NCI-H2171 treated with DMSO at 0.1 percent for 48 hours (cell line): ENCODE data around the gene GSE1.

Source experiments
- DNase-seq: peaks from one replicate; lab custom pipeline; 2025; lab: John Stamatoyannopoulos, UW

Gene GSE1

GRCh38 chr16:85573696-85574641, 39.2 kb upstream of the GSE1 start:
- no peak for DNase-seq

- peak; percentile 82 for DNase-seq
These were observed 38.2 kb upstream of the GSE1 start for GRCh38 chr16:85574672-85575475.

- DNase-seq, result no peak
These were observed 37.2 kb upstream of the GSE1 start for GRCh38 chr16:85575920-85576319.

DNA sequence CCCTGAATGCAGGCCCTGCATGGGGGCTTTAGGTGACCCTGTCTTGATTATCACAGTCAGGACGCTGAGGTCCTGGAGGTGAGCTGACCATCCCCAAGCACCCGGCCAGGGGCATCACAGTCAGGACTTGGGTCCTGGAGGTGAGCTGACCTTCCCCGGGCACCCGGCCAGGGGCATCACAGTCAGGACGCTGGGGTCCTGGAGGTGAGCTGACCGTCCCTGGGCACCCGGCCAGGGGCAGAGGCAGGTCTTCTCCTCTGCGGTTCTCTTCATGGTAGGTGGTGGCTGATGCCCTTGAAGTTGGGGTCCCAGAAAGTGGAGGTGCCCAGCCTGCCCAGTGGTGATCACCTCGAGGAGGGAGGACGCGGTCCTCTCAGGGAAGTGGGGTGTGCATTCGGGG, 36.2 kb upstream of the GSE1 start:
- no peak for DNase-seq

DNA sequence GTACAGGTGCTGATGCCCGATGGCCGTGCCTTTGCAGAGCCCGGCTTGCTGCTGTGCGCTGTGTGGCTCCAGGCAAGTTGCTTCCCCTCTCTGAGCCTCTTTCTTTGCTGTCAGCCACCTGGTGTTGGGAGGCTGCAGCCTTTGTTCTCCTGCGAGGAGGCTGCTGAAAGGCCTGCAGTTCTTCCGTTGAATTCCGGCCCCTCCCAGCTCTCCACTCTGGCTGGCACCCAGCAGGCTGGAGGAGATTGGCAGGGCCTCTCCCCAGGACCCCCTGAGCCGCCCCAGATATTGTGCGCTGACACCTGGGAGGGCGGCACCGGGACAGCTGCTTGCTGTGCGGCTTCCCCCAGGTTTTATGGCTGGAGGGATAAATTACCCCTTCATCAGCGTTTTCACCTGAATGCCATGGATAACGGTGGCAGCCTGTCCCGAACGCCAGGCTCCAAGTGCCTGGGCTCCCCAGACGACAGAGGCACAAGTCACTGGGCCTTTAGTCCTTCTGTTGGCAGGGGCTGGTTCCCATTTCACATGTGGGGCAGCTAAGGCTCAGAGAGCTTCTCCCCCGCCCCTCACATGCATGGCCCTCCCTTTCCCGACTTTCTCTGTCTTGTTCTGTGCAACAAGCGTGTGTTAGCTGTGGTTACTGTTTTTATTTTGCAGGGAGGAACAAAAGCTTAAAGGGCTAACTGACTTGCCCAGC, 35.1 kb upstream of the GSE1 start:
- peak; percentile 63 for DNase-seq

DNA sequence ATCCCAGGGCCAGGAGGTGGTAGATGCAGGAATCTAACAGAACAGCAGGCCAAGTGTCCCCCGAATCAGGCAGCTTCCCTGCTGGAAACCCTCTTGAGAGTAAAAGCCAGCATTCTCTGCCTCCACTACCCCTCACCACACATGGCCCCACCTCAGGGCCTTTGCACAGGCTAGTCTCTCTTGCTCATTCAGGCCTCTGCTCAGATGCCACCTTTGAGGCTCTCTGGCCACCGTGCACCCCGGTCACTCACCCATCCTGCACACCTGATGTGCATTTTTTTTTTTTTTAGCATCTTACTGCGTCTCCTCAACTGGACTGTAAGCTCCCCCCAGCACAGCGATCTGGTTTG, 34.5 kb upstream of the GSE1 start:
- DNase-seq, result no peak

DNA sequence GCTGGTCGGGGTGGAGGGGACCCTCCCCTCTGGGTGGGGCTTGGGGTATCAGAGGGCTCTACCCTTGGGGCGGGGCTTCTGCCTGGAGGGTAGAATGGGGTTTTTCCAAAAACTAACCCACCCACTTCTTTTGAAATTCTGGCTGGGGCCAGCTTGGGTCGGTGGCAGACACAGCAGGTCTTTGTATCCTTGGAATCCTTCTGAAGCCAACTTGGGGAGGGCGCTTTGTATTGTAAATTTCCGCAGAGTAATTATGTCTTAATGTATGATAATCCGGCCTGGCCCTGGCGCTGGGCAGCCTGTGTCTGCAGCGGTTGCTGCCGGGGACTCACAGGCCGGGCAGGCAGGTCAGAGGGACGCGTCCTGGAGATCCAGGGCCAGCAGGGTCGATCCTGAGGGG, 33.9 kb upstream of the GSE1 start:
- no peak for DNase-seq

DNA sequence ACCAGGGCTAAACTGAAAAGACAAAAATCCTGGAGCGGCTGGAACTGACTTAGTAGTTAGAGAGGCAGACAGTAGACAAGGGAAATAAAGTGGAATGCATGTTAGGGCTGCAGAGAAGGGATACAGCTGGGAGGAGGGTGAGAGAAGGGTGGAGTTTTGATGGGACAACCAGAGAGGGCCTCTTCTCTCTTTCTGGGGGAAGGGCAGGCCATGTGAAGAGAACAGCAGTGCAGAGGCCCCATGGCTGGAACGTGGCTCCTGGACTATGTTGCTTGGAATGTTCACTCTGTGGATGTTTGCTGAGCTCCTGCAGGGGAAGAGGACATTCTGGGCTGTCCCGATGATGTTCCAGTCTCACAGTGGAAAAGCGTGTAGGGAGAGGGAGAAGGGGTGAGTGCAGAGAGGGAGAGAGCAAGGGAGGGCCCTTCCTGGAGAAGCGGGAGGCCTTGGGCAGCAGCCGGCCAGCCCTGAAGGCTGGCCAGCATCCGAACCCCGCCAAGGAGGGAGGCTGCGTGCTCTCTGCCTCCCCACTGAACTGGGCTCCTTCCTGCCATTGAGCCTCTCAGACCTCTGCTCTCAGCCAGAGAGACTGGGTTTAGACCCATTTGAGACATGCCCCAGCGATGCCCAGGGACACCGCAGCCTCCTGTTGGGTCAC, 33.1 kb upstream of the GSE1 start:
- no peak for DNase-seq

- DNase-seq, result no peak
These were observed 32.4 kb upstream of the GSE1 start for GRCh38 chr16:85580684-85581083.

DNA sequence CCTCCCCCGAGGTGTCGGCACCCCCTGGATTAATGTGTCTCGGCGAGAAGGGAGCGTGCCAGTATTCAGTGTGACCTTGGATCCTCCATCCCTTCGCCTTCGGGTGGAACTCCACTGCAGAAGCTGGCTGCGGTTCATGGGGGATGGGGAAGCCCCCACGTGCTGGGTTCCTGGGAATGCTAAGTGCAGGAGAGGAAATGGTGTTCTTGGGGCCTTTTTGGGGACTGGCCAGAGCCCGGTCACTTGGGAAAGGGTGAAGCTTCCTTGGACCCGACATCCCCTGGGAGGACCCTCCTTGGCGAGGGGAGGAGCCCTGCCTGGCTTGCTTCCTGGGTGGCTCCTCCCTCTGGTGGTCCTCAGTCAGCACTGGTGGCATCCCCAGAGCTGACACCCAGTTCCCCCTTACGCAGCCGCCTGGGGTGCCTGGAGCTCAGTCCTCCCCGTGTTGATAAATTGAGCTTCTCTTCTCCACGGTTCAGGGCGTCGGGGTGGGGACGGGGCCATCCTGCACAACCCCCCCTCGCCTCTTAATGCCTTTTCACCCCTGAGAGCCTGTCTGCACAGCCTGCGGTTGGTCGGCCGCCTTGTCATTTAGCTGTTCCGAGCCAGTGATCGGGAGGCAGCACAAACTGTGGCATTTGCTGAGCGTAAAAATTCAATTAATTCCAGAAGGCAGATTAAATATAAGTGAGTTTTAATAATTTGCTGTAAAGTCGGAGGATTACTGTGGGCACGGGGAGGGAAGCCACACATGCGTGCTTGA, 30.7 kb upstream of the GSE1 start:
- no peak for DNase-seq

- DNase-seq, result no peak
These were observed 29.5 kb upstream of the GSE1 start for GRCh38 chr16:85583491-85584181.

DNA sequence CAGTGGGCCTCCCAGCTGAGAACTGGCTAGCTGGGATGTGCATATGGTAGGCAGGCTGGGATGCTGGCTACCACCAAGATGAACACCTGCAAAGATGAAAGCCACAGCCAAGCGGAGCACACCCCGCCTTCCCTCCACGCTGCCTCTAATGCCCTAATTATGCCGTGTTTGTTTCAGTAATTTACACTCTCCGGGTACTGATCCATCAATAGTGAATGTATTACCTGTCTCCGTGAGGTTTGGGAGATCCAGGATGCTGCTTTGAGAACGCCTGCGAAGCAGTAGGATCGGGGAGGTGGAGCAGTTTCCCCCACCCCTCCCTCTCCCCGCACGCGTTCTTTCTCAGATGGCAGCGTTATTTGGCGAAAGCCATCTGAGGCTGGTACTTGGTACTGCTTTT, 28.9 kb upstream of the GSE1 start:
- DNase-seq, result peak; percentile 19

DNA sequence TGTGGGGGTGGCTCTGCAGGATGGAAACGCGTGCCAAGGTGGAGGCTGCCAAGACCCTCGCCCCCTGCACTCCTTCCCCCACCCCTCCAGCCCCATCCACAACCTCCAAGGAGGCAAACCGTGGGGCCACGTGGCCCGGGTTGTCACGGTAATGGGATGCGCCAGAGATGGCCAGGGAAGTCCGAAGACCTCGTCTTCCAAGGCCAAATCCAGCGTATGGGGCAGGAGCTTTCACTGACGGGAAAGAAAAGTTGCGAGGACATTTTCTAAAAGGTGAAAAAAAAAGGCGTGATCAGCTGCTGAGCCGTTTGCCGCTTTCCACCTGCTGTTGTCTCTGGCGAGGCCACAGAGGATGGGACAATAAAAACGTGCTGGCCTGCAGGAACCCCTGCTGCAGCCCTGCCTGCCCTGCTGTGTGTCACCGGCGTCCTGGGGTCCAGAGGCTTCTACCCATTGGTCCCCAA, 28.3 kb upstream of the GSE1 start:
- no peak for DNase-seq

- no peak for DNase-seq
These were observed 27.4 kb upstream of the GSE1 start for GRCh38 chr16:85585711-85586110.

GRCh38 chr16:85586380-85587104, 26.6 kb upstream of the GSE1 start:
- peak; percentile 48 for DNase-seq

GRCh38 chr16:85587762-85588556, 25.2 kb upstream of the GSE1 start:
- peak; percentile 42 for DNase-seq

GRCh38 chr16:85588562-85589503, 24.3 kb upstream of the GSE1 start:
- DNase-seq, result no peak
